Ectodermal cell (in vitro differentiated cells): ENCODE results near the gene ITPR2.
"Not testable (repeated sequence)": the region's sequence is repeated elsewhere in the genome, so short reads cannot be mapped to it uniquely, and the experiment has no call there.

ENCODE experiments used
- H3K27ac ChIP-seq: 2 replicates; pipeline ENCODE4 v1.7.0; 2013; ENCODE audit warnings: mild to moderate bottlenecking, low read depth, low read length; ENCODE audit not compliant: insufficient read depth, poor library complexity, severe bottlenecking
- H3K27me3 ChIP-seq: 2 replicates; pipeline ENCODE4 v1.7.0; 2013; ENCODE audit warnings: mild to moderate bottlenecking, low read length; ENCODE audit not compliant: insufficient read depth, control insufficient read depth, poor library complexity, severe bottlenecking
- H3K36me3 ChIP-seq: one replicate; pipeline ENCODE4 v1.7.0; 2013; ENCODE audit warnings: low read length; ENCODE audit not compliant: control insufficient read depth, insufficient read depth
- H3K4me1 ChIP-seq: one replicate; pipeline ENCODE4 v1.7.0; 2013; ENCODE audit warnings: low read length; ENCODE audit not compliant: control insufficient read depth, insufficient read depth
- H3K4me3 ChIP-seq: 2 replicates; pipeline ENCODE4 v1.7.0; 2013; ENCODE audit warnings: low read depth, low read length, control low read depth; ENCODE audit not compliant: insufficient read depth
- H3K9me3 ChIP-seq: 2 replicates; pipeline ENCODE4 v1.7.0; 2013; ENCODE audit warnings: mild to moderate bottlenecking, low read length, moderate library complexity; ENCODE audit not compliant: control insufficient read depth
- WGBS, 2 experiments: methylation state at CpG; one replicate each; pipeline ENCODE4 v1.1.7; 2013; ENCODE audit warnings: missing lambda C conversion rate in 2 of 2; 5-methylcytosine and 5-hydroxymethylcytosine counted together

The ITPR2 gene

GRCh38 chr12:26734510-26735248 lies 98.3 kb downstream of the ITPR2 start:
- no peaks in the 10 kb centered on the region for H3K9me3 ChIP-seq
- no peak overlapping the region for H3K4me3 ChIP-seq
- no peak overlapping the region for H3K27ac ChIP-seq
- no peaks in the 10 kb centered on the region for H3K36me3 ChIP-seq
- H3K27me3 ChIP-seq, result no peaks in the 10 kb centered on the region
- 90 to 93% methylated on average over 7 to 8 of the region's 8 CpGs for WGBS, 2 experiments
- no peaks in the 10 kb centered on the region for H3K4me1 ChIP-seq

GRCh38 chr12:26732005-26732908 lies 100.7 kb downstream of the ITPR2 start:
- H3K4me3 ChIP-seq, result no peak overlapping the region
- 93 to 96% methylated on average over 5 to 6 of the region's 6 CpGs for WGBS, 2 experiments
- H3K27ac ChIP-seq, result no peak overlapping the region
- no peaks in the 10 kb centered on the region for H3K9me3 ChIP-seq
- H3K27me3 ChIP-seq, result no peaks in the 10 kb centered on the region
- no peaks in the 10 kb centered on the region for H3K4me1 ChIP-seq
- H3K36me3 ChIP-seq, result no peaks in the 10 kb centered on the region

- H3K4me3 ChIP-seq, result no peak overlapping the region
- WGBS, 2 experiments, result 82 to 94% methylated on average over 6 of the region's 7 CpGs
- H3K27me3 ChIP-seq, result no peaks in the 10 kb centered on the region
- no peak overlapping the region for H3K27ac ChIP-seq
- H3K36me3 ChIP-seq, result no peaks in the 10 kb centered on the region
- H3K4me1 ChIP-seq, result no peaks in the 10 kb centered on the region
- no peaks in the 10 kb centered on the region for H3K9me3 ChIP-seq
Measured at GRCh38 chr12:26730481-26731350, 102.3 kb downstream of the ITPR2 start.

GRCh38 chr12:26729137-26729671 lies 103.8 kb downstream of the ITPR2 start:
- not testable (repeated sequence) for H3K4me1 ChIP-seq, H3K4me3 ChIP-seq, H3K9me3 ChIP-seq, H3K36me3 ChIP-seq, H3K27me3 ChIP-seq, H3K27ac ChIP-seq
- 85% methylated on average over 1 of the region's 1 CpG for WGBS, 2 experiments

- Histone ChIP-seq H3K4me1 (no peaks in the 10 kb centered on the region), H3K27me3 (no peaks in the 10 kb centered on the region), H3K4me3 (no peak overlapping the region), H3K9me3 (no peaks in the 10 kb centered on the region), H3K27ac (no peak overlapping the region), H3K36me3 (no peaks in the 10 kb centered on the region)
- WGBS, 2 experiments, result 95 to 97% methylated on average over 5 of the region's 5 CpGs
Measured at GRCh38 chr12:26728205-26729050, 104.6 kb downstream of the ITPR2 start.

GRCh38 chr12:26727482-26728204 lies 105.4 kb downstream of the ITPR2 start:
- no peak overlapping the region for H3K4me3 ChIP-seq
- H3K27ac ChIP-seq, result no peak overlapping the region
- no peaks in the 10 kb centered on the region for H3K4me1 ChIP-seq
- H3K27me3 ChIP-seq, result no peaks in the 10 kb centered on the region
- H3K36me3 ChIP-seq, result no peaks in the 10 kb centered on the region
- H3K9me3 ChIP-seq, result no peaks in the 10 kb centered on the region
- 92% methylated on average over 13 of the region's 13 CpGs for WGBS, 2 experiments

- 88 to 89% methylated on average over 2 of the region's 2 CpGs for WGBS, 2 experiments
- no peaks in the 10 kb centered on the region for H3K9me3 ChIP-seq
- no peak overlapping the region for H3K27ac ChIP-seq
- no peaks in the 10 kb centered on the region for H3K4me1 ChIP-seq
- no peaks in the 10 kb centered on the region for H3K36me3 ChIP-seq
- H3K27me3 ChIP-seq, result no peaks in the 10 kb centered on the region
- no peak overlapping the region for H3K4me3 ChIP-seq
Measured at GRCh38 chr12:26726956-26727355, 106.0 kb downstream of the ITPR2 start.

GRCh38 chr12:26725276-26725916 lies 107.6 kb downstream of the ITPR2 start:
- H3K4me1 ChIP-seq, result no peaks in the 10 kb centered on the region
- H3K36me3 ChIP-seq, result no peaks in the 10 kb centered on the region
- 93% methylated on average over 2 of the region's 2 CpGs for WGBS, 2 experiments
- H3K27ac ChIP-seq, result no peak overlapping the region
- H3K27me3 ChIP-seq, result no peaks in the 10 kb centered on the region
- no peak overlapping the region for H3K4me3 ChIP-seq
- no peaks in the 10 kb centered on the region for H3K9me3 ChIP-seq
